Lower leg skin (tissue), 3 donors: ENCODE measurements around the gene PAPPA.

ENCODE experiments used
- POLR2A ChIP-seq, 2 donors: fragments of 450-650 bp; IDR thresholded peaks; one replicate each; pipeline ENCODE4 v1.6.1; 2016 to 2017; ENCODE audit warnings: antibody characterized with exemption in 2 of 2, mild to moderate bottlenecking in 1 of 2, moderate library complexity in 1 of 2
- TF ChIP-seq, protein P1 (sequence below), 3 donors: fragments of 450-650 bp; IDR thresholded peaks; one replicate each; pipeline ENCODE4 v1.5.1; 2016; ENCODE audit warnings: antibody characterized with exemption in 3 of 3, mild to moderate bottlenecking in 3 of 3, moderate library complexity in 2 of 3

DNA sequence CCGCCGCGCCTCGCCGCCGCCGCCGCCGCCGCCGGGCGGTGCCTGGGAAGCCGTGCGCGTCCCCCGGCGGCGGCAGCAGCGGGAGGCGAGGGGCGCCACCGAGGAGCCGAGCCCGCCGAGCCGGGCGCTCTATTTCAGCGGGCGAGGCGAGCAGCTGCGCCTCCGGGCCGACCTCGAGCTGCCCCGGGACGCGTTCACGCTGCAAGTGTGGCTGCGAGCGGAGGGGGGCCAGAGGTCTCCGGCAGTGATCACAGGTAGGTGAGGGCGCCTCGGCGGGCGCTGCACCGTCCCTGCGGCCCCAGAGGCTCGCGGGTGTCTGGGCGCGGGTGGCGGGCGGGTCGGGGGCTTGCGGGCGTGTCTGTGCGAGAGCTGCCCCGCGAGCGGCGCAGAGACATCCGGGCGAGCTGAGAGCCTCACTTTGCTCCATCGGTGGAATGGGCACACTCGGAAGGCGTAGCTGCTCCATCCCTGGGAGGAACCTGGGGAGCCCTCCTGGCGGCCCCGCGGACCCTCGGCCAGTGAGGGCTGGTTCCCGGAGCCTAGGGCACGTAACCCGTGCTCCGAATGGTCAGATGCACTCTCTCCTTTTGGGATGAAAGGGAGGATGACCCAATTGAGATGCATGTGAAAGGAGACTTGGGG is 864 bp downstream of the PAPPA start:
- TF ChIP-seq, protein P1, sequence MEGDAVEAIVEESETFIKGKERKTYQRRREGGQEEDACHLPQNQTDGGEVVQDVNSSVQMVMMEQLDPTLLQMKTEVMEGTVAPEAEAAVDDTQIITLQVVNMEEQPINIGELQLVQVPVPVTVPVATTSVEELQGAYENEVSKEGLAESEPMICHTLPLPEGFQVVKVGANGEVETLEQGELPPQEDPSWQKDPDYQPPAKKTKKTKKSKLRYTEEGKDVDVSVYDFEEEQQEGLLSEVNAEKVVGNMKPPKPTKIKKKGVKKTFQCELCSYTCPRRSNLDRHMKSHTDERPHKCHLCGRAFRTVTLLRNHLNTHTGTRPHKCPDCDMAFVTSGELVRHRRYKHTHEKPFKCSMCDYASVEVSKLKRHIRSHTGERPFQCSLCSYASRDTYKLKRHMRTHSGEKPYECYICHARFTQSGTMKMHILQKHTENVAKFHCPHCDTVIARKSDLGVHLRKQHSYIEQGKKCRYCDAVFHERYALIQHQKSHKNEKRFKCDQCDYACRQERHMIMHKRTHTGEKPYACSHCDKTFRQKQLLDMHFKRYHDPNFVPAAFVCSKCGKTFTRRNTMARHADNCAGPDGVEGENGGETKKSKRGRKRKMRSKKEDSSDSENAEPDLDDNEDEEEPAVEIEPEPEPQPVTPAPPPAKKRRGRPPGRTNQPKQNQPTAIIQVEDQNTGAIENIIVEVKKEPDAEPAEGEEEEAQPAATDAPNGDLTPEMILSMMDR (IDR thresholded peaks at IDR 0.05), result no peak
- TF ChIP-seq POLR2A (IDR thresholded peaks at IDR 0.05), result no peak
